Astrocyte (in vitro differentiated cells and primary cell): ENCODE data around the gene CCDC61. TPM values are rescaled to one million over a fixed set of nuclear protein-coding genes. Genes with fewer than 3 reads are reported as not detected.

Experiments used
- DNase-seq: peaks from one replicate; pipeline ENCODE4 v3.0.0-alpha.2; 2010; ENCODE audit warnings: low read depth
- FAIRE-seq: peaks from 2 replicates; lab custom pipeline; 2011; peaks lifted over from hg19 to GRCh38; lab: Jason Lieb, UNC
- H2AFZ ChIP-seq: 2 replicates; pipeline ENCODE4 v1.6.0; 2012; ENCODE audit warnings: low read depth, low read length, inconsistent platforms
- H3K27ac ChIP-seq: 2 replicates; pipeline ENCODE4 v1.5.1; 2011; ENCODE audit warnings: low read depth, low read length, inconsistent platforms
- H3K27me3 ChIP-seq: 2 replicates; pipeline ENCODE4 v1.6.0; 2011; ENCODE audit warnings: low read length, inconsistent platforms; ENCODE audit not compliant: insufficient read depth
- H3K36me3 ChIP-seq: 2 replicates; pipeline ENCODE4 v1.5.1; 2011; ENCODE audit warnings: low read length, inconsistent platforms; ENCODE audit not compliant: insufficient read depth
- H3K4me1 ChIP-seq: 2 replicates; pipeline ENCODE4 v1.5.1; 2011; ENCODE audit warnings: low read length, inconsistent platforms; ENCODE audit not compliant: insufficient read depth
- H3K4me2 ChIP-seq: 2 replicates; pipeline ENCODE4 v1.6.0; 2012; ENCODE audit warnings: low read length, inconsistent platforms
- H3K4me3 ChIP-seq: 2 replicates; pipeline ENCODE4 v1.5.1; 2011; ENCODE audit warnings: low read depth, mild to moderate bottlenecking, low read length, inconsistent platforms; ENCODE audit not compliant: insufficient read depth
- H3K79me2 ChIP-seq: 2 replicates; pipeline ENCODE4 v1.6.0; 2012; ENCODE audit warnings: mild to moderate bottlenecking, low read length, inconsistent platforms; ENCODE audit not compliant: insufficient read depth
- H3K9ac ChIP-seq: 2 replicates; pipeline ENCODE4 v1.6.0; 2012; ENCODE audit warnings: mild to moderate bottlenecking, low read length, inconsistent platforms
- H3K9me3 ChIP-seq: 2 replicates; pipeline ENCODE4 v1.5.1; 2012; ENCODE audit warnings: low read depth, mild to moderate bottlenecking, low read length, inconsistent platforms; ENCODE audit not compliant: insufficient read depth
- H4K20me1 ChIP-seq: 2 replicates; pipeline ENCODE4 v1.6.0; 2012; ENCODE audit warnings: low read length, inconsistent platforms; ENCODE audit not compliant: insufficient read depth
- H3K27ac Mint-ChIP-seq: one replicate; pipeline ENCODE4 v1.8.0; 2021; ENCODE audit warnings: mild to moderate bottlenecking, mixed read lengths; ENCODE audit not compliant: unreplicated experiment
- H3K27me3 Mint-ChIP-seq: one replicate; pipeline ENCODE4 v1.8.0; 2021; ENCODE audit warnings: low read depth, mixed read lengths; ENCODE audit not compliant: unreplicated experiment
- H3K36me3 Mint-ChIP-seq: one replicate; pipeline ENCODE4 v1.8.0; 2021; ENCODE audit warnings: low read depth, mixed read lengths; ENCODE audit not compliant: unreplicated experiment
- H3K4me1 Mint-ChIP-seq: one replicate; pipeline ENCODE4 v1.8.0; 2021; ENCODE audit warnings: low read depth, mixed read lengths; ENCODE audit not compliant: unreplicated experiment
- H3K4me3 Mint-ChIP-seq: one replicate; pipeline ENCODE4 v1.8.0; 2021; ENCODE audit warnings: mild to moderate bottlenecking, moderate library complexity, mixed read lengths; ENCODE audit not compliant: unreplicated experiment
- H3K9me3 Mint-ChIP-seq: one replicate; pipeline ENCODE4 v1.8.0; 2021; ENCODE audit warnings: mild to moderate bottlenecking, mixed read lengths; ENCODE audit not compliant: unreplicated experiment
- EZH2 ChIP-seq: IDR thresholded peaks from 2 replicates; pipeline ENCODE4 v1.6.1; 2012; ENCODE audit warnings: mild to moderate bottlenecking, low read length, inconsistent platforms; ENCODE audit not compliant: insufficient read depth
- total RNA-seq: library from RNA; stranded (reverse); gene quantifications from 2 replicates; pipeline ENCODE4 v1.2.1, GENCODE V29; 2021
- TF ChIP-seq, protein P1 (sequence below): IDR thresholded peaks from 2 replicates; pipeline ENCODE4 v1.5.1; 2011; ENCODE audit warnings: low read depth, mild to moderate bottlenecking, inconsistent platforms, low read length, moderate library complexity; ENCODE audit not compliant: insufficient read depth

Gene CCDC61
- total RNA-seq, 1 donor from 2014 or later = 6.6 TPM

- H3K4me3 Mint-ChIP-seq = no peak overlapping the region
- peaks cover 50% of the 10 kb centered on the region for H4K20me1 ChIP-seq
- no peak overlapping the region for H3K4me3 ChIP-seq
- no peak overlapping the region for H3K4me2 ChIP-seq
- H3K27me3 Mint-ChIP-seq = peaks cover 25% of the 10 kb centered on the region
- peaks cover 8% of the 10 kb centered on the region for H3K36me3 Mint-ChIP-seq
- FAIRE-seq (no peak), DNase-seq (no peak)
- H3K4me1 Mint-ChIP-seq = peaks cover 4% of the 10 kb centered on the region
- H3K36me3 ChIP-seq = no peaks in the 10 kb centered on the region
- peaks cover 19% of the 10 kb centered on the region for H3K27me3 ChIP-seq
- H2AFZ ChIP-seq = no peak overlapping the region
- TF ChIP-seq EZH2 = no peak
- H3K9ac ChIP-seq = no peak overlapping the region
- no peak overlapping the region for H3K27ac ChIP-seq
- H3K79me2 ChIP-seq = no peaks in the 10 kb centered on the region
- no peaks in the 10 kb centered on the region for H3K9me3 ChIP-seq
- H3K4me1 ChIP-seq = peaks cover 17% of the 10 kb centered on the region
- H3K27ac Mint-ChIP-seq = no peak overlapping the region
- no peaks in the 10 kb centered on the region for H3K9me3 Mint-ChIP-seq
These were observed 22.8 kb downstream of the CCDC61 start for GRCh38 chr19:46017874-46018675.

- Histone ChIP-seq H3K36me3 (no peaks in the 10 kb centered on the region), H3K27me3 (peaks cover 19% of the 10 kb centered on the region), H3K4me3 (no peak overlapping the region), H3K27ac (no peak overlapping the region), H4K20me1 (peaks cover 50% of the 10 kb centered on the region), H3K9me3 (no peaks in the 10 kb centered on the region), H3K4me1 (peaks cover 17% of the 10 kb centered on the region), H3K9ac (no peak overlapping the region), H3K4me2 (no peak overlapping the region), H2AFZ (no peak overlapping the region), H3K79me2 (no peaks in the 10 kb centered on the region)
- Mint-ChIP-seq H3K4me3 (no peak overlapping the region), H3K9me3 (no peaks in the 10 kb centered on the region), H3K36me3 (peaks cover 8% of the 10 kb centered on the region), H3K27me3 (peaks cover 25% of the 10 kb centered on the region), H3K27ac (no peak overlapping the region), H3K4me1 (peaks cover 4% of the 10 kb centered on the region)
- DNase-seq (no peak), FAIRE-seq (no peak)
- no peak for TF ChIP-seq EZH2
- TF ChIP-seq, protein P1, sequence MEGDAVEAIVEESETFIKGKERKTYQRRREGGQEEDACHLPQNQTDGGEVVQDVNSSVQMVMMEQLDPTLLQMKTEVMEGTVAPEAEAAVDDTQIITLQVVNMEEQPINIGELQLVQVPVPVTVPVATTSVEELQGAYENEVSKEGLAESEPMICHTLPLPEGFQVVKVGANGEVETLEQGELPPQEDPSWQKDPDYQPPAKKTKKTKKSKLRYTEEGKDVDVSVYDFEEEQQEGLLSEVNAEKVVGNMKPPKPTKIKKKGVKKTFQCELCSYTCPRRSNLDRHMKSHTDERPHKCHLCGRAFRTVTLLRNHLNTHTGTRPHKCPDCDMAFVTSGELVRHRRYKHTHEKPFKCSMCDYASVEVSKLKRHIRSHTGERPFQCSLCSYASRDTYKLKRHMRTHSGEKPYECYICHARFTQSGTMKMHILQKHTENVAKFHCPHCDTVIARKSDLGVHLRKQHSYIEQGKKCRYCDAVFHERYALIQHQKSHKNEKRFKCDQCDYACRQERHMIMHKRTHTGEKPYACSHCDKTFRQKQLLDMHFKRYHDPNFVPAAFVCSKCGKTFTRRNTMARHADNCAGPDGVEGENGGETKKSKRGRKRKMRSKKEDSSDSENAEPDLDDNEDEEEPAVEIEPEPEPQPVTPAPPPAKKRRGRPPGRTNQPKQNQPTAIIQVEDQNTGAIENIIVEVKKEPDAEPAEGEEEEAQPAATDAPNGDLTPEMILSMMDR = no peak
These were observed 23.5 kb downstream of the CCDC61 start for GRCh38 chr19:46018729-46019251.

- H3K4me1 Mint-ChIP-seq = peaks cover 4% of the 10 kb centered on the region
- H3K36me3 ChIP-seq = no peaks in the 10 kb centered on the region
- peaks cover 9% of the 10 kb centered on the region for H3K36me3 Mint-ChIP-seq
- no peak overlapping the region for H3K9ac ChIP-seq
- no peaks in the 10 kb centered on the region for H3K9me3 Mint-ChIP-seq
- no peak overlapping the region for H3K4me3 Mint-ChIP-seq
- H3K79me2 ChIP-seq = no peaks in the 10 kb centered on the region
- no peak overlapping the region for H3K27ac ChIP-seq
- FAIRE-seq (no peak), DNase-seq (no peak)
- peaks cover 25% of the 10 kb centered on the region for H3K27me3 Mint-ChIP-seq
- H4K20me1 ChIP-seq = peaks cover 48% of the 10 kb centered on the region
- no peak overlapping the region for H3K4me2 ChIP-seq
- no peak overlapping the region for H2AFZ ChIP-seq
- peaks cover 17% of the 10 kb centered on the region for H3K4me1 ChIP-seq
- no peaks in the 10 kb centered on the region for H3K9me3 ChIP-seq
- peaks cover 21% of the 10 kb centered on the region for H3K27me3 ChIP-seq
- no peak overlapping the region for H3K27ac Mint-ChIP-seq
- TF ChIP-seq, protein P1 = no peak
- no peak for TF ChIP-seq EZH2
- H3K4me3 ChIP-seq = no peak overlapping the region
These were observed 24.0 kb downstream of the CCDC61 start for GRCh38 chr19:46019270-46019669.
